ENCODE results near the gene KRT78.

DNA sequence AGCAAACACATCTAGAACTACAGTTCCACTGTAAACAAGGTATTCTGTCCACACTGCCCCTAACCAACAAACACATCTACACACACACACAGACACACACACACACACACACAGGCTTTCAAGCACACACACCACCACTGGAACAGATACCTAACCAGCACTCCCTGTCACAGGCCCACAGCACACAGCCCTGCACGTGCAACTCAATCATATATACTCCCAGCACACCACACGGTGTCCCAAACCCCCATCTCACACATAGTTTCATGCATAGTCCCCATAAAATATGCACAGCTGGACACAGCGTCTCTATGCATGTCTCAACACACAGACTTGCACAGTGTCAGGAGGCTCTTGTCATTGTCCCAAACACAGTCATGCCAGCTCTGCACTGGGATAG lies 28.4 kb upstream of the KRT78 start:
- TF ChIP-seq, protein P1, sequence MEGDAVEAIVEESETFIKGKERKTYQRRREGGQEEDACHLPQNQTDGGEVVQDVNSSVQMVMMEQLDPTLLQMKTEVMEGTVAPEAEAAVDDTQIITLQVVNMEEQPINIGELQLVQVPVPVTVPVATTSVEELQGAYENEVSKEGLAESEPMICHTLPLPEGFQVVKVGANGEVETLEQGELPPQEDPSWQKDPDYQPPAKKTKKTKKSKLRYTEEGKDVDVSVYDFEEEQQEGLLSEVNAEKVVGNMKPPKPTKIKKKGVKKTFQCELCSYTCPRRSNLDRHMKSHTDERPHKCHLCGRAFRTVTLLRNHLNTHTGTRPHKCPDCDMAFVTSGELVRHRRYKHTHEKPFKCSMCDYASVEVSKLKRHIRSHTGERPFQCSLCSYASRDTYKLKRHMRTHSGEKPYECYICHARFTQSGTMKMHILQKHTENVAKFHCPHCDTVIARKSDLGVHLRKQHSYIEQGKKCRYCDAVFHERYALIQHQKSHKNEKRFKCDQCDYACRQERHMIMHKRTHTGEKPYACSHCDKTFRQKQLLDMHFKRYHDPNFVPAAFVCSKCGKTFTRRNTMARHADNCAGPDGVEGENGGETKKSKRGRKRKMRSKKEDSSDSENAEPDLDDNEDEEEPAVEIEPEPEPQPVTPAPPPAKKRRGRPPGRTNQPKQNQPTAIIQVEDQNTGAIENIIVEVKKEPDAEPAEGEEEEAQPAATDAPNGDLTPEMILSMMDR (IDR thresholded peaks at IDR 0.05; ENCODE audit: low read depth, low read length): no peak
- TF ChIP-seq EZH2phosphoT487 (IDR thresholded peaks at IDR 0.05; ENCODE audit: low read depth): no peak
